Astrocyte of the spinal cord (primary cell): ENCODE data around the gene TJAP1.

Experiments
- DNase-seq: peaks from one replicate; pipeline ENCODE4 v3.0.0; 2011; ENCODE audit warnings: low read depth, low spot score
- H3K4me3 ChIP-seq: 2 replicates; pipeline ENCODE4 v1.5.1; 2011; ENCODE audit warnings: low read depth, mild to moderate bottlenecking, low read length, moderate library complexity
- in situ Hi-C: cut with HindIII; loops from 2 replicates; pipeline ENCODE4 v1.10.0; 2017; ENCODE audit warnings: low sequenced_read_pairs
- TF ChIP-seq, protein P1 (sequence below): IDR thresholded peaks from 2 replicates; pipeline ENCODE4 v1.5.1; 2012; ENCODE audit warnings: low read depth, mild to moderate bottlenecking, low read length, inconsistent platforms

The TJAP1 gene

DNA sequence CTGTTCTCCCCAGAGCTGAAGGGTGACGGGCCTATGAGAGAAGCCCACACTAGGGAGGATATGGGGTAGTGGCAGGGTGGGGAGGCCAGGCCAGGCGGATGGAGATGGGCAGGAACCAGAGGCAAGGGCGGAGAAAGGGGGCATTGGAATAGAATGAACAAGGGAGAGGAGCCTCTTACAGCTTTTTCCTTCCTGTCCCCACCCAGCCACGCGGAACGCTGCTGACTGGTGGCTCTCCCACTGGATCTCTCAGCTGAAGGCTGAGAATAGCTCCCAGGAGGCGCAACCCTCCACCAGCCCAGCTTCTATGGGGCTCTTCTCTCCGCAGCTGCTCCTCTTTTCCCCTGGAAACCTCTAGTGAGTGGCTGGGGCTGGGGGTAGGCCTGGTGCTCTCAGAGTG, 32.8 kb upstream of the TJAP1 start:
- TF ChIP-seq, protein P1, sequence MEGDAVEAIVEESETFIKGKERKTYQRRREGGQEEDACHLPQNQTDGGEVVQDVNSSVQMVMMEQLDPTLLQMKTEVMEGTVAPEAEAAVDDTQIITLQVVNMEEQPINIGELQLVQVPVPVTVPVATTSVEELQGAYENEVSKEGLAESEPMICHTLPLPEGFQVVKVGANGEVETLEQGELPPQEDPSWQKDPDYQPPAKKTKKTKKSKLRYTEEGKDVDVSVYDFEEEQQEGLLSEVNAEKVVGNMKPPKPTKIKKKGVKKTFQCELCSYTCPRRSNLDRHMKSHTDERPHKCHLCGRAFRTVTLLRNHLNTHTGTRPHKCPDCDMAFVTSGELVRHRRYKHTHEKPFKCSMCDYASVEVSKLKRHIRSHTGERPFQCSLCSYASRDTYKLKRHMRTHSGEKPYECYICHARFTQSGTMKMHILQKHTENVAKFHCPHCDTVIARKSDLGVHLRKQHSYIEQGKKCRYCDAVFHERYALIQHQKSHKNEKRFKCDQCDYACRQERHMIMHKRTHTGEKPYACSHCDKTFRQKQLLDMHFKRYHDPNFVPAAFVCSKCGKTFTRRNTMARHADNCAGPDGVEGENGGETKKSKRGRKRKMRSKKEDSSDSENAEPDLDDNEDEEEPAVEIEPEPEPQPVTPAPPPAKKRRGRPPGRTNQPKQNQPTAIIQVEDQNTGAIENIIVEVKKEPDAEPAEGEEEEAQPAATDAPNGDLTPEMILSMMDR, result no peak
- in situ Hi-C loops, result no loop called here
- H3K4me3 ChIP-seq, result no peak overlapping the region
- no peak for DNase-seq

DNA sequence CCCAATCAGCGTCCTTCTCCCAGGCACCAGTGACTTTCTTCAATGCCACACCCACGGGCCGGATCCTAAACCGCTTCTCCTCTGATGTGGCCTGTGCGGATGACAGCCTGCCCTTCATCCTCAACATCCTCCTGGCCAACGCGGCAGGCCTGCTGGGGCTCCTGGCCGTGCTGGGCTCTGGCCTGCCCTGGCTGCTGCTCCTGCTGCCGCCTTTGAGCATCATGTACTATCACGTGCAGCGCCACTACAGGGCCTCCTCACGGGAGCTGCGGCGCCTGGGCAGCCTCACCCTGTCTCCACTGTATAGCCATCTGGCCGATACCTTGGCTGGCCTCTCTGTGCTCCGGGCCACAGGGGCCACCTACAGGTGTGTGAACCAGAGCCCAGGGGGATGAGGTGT, 31.8 kb upstream of the TJAP1 start:
- in situ Hi-C loops, result no loop called here
- H3K4me3 ChIP-seq, result no peak overlapping the region
- no peak for DNase-seq
- TF ChIP-seq, protein P1, result no peak

DNA sequence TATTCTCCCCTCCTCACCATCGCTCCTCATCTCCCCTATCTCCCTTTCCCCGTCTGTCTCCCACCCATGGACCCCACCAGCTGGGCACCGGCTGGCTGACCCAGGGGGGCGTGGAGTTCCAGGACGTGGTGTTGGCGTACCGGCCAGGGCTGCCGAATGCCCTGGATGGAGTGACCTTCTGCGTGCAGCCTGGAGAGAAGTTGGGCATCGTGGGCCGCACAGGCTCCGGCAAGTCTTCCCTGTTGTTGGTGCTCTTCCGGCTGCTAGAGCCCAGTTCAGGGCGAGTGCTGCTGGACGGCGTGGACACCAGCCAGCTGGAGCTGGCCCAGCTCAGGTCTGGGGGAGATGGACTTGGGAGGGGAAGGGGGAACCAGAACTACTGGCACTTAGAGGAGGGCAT, 29.8 kb upstream of the TJAP1 start:
- no peak for DNase-seq
- TF ChIP-seq, protein P1, result no peak
- H3K4me3 ChIP-seq, result no peak overlapping the region
- in situ Hi-C loops, result no loop called here

DNA sequence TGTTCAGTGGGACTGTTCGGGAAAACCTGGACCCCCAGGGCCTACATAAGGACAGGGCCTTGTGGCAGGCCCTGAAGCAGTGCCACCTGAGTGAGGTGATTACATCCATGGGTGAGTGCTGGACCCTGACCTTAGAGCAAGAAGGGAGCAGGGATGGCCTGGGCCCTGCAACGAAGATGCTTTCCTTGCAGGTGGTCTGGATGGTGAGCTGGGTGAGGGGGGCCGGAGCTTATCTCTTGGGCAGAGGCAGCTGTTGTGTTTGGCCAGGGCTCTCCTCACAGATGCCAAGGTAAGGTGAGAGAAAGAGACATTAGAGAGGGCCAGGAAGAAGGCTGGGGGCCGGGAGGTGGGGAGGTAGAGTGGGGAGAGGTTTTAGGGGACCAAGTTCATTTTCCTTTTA, 28.5 kb upstream of the TJAP1 start:
- in situ Hi-C loops, result no loop called here
- DNase-seq, result no peak
- TF ChIP-seq, protein P1, result no peak
- H3K4me3 ChIP-seq, result no peak overlapping the region

DNA sequence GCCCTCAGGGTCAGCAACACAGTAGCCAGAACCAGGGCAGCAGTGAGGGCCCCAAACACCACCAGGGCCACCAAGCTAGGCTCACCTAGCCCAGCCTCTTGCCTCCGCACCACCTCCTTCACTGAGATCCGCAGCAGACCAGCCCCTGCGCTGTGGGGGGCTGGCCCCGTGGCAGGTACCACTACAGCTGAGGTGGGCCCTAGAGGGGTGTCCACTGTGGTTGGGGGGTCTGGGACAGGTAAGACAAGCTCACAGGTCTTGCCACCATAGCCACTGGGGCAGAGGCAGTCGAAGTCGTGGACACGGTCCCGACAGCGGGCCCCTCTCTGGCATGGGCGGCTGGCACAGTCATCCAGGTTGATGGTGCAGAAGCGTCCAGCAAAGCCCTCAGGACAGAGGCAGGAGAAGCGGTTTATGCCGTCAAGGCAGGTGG, 26.7 kb upstream of the TJAP1 start:
- in situ Hi-C loops, result no loop called here

DNA sequence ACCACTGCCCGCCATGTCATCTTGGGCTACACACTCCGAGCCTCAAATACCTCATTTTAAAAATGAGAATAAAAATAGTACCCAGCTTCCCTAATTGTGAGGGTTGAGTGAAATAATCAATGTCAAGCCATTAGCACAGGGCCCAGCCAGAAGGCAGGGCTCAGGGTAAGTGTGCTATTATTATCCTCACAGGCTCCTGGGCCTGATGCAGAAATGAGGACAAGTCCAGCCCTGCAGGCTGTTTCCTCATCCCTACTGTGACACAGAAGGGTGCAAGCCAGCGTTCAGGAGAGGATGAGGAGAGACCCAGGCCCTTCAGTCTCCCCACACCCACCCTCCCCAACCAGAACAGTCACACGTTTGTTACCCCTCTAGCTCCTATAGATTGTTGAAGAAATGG, 26.0 kb upstream of the TJAP1 start:
- TF ChIP-seq, protein P1, result no peak
- no peak overlapping the region for H3K4me3 ChIP-seq
- no peak for DNase-seq
- in situ Hi-C loops, result no loop called here

More for the DNA sequence above, 26.7 kb upstream of the TJAP1 start:
- H3K4me3 ChIP-seq, result no peak overlapping the region
- DNase-seq, result no peak
- TF ChIP-seq, protein P1, result no peak

DNA sequence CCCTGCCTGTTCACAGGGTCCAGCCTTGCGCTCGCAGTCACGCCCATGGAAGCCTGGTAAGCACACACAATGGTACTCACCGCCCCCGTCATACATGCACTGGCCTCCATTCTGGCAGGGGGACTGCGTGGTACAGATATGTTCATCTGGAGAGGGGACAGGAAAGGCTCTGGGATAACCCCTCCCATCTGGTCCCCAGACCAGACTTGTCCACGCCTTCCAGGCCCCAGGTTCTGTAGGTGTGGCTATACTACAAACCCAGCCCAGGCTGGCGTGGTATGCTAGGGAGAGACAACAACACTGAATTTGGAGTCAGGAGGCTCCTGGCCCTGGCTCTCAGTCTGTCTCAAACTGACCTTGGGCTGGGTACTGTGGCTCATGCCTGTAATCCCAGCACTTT, 25.4 kb upstream of the TJAP1 start:
- TF ChIP-seq, protein P1, result no peak
- in situ Hi-C loops, result no loop called here
- H3K4me3 ChIP-seq, result no peak overlapping the region
- DNase-seq, result no peak
